Measurements from ENCODE around the gene SLC3A2.

The SLC3A2 gene

DNA sequence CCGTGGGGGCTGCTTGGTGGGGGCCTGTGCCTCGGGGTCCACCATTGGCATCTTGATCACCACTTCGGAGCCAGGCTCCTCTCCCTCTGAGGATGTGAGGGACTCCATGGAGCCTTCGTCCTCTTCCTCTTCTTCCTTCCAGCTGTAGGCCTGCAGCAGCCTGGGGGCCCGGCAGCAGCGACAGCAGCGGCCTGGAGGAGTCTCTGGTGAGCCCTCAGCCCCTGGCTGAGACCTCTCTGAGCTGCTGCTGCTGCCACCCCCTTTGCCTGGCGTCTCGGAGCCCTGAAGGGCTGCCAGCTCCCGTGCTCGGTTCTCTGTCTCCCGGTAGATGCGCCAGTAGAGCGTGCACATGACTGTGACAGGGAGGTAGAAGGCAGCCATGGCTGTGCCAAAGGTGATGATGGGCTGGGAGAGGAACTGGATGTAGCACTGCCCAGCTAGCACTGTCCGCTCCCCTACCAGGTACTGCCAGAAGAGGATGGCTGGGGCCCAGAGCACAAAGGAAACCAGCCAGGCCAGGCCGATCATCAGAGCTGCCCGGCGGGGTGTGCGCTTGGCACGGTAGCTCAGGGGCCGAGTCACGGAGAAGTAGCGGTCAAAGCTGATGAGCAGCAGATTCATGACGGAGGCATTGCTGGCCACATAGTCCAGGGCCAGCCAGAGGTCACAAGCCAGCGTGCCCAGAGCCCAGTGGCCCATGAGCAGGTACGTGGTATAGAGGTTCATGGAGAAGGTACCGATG, 29.6 kb downstream of the SLC3A2 start:
- DNase-seq (ENCODE audit: low spot score): no peak

DNA sequence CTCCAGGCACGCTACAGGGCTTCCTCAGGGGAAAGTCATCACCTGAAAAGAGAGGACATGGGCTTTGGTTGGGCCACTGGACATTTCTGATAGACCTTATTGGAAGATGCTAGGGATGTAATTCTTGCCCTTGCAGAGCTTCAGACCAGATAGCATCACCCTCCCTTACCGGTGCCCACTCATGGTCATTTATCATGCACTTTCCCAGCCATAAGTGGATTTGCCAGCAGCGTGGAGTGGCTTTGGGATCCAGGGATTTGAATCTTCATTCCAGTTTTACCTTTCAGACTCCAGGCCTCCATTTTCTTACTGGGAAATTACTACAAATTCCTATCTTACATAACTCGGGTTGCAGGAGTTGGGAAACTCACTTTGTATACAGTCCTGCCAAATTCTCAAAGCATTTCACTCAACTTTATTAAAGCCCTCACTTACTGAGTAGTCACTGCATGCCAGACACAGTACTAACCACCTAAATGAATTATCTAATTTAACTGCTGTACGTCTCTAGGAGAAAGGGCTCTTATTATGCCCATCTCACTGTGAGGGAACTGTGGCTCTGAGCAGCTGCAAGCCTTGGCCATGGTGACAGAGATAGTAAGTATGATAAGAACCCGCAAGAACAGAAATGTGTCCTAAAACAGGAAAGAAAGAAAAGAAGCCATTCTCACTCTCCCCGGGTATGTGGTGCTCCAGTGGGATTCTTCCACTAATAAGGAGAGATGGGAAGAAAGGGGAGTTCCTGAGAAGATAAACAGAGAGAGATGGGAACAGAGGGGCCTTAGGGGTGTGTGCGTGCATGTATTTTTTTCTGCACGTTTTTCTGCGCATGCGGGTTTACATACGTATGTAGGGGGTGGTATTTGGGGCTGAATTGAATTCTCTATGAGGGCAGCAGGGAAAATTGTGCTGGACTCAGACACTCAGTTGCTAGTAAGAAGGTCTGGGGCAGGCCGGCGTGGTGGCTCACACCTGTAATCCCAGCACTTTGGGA, 30.7 kb downstream of the SLC3A2 start:
- no peak for DNase-seq (ENCODE audit: low spot score)

DNA sequence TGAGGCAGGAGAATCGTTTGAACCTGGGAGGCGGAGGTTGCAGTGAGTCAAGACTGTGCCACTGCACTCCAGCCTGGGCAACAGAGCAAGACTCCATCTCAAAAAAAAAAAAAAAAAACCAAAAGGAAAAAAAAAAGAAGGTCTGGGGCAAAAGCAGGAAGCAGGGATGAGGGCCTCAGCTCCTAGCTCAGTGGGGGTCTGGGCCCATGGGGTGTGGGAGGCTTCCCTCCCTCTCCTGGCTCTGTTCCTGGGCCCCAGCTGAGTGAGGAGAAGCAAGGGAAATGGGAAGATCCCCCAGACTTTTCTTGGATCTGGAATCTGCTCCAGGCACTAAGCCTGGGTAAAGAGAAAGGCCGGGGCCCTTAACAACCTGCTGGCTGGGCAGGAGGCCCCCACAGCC, 31.6 kb downstream of the SLC3A2 start:
- no peak for DNase-seq (ENCODE audit: low spot score)

DNA sequence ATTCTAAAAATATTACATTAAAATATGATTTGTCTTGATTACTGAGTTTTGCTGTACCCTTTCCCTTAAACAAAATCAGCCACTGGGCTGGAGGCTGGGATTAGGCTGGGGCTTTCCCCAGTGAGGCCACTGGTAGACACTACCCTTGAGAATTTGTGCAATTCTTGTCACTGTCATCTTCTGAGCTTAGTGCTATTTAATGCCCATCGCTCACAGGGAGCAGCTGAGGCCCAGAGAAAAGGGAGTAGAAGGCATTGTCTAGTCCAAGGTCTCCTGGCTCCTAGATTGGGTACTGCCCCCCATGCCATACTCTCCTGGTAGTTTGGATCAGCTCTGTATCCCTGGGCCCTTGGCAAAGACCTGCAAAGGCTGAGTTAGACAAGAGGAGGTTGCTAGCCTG, 33.7 kb downstream of the SLC3A2 start:
- no peak for DNase-seq (ENCODE audit: low spot score)

DNA sequence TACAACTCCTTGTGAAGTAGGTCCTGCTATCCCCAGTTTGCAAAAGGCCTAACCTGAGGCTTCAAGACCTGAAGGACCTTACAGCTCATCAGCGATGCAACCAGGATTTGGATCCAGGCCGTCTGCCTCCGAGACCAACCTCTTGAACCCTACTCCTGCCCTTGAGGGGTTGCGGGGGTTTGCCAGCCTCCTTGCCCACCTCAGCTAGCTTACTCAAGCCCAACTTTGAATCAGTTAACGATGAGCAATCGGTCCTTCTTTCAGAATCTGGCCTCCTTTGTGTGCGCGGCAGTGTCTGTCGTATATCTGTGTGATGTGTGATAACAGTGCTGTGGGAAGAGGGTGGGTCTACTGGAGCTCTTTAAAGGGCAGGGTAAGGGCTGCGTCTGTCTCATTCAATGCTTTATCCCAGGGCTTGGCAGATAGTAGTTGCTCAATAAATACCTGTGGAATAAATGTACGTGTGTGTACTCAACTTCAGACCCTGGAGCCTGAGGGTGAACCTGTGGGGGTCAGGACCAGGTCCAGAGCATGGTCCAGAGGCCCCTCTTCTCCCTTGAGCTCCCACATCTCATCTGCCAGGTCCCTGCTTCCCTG, 37.3 kb downstream of the SLC3A2 start:
- DNase-seq (ENCODE audit: low spot score): no peak

DNA sequence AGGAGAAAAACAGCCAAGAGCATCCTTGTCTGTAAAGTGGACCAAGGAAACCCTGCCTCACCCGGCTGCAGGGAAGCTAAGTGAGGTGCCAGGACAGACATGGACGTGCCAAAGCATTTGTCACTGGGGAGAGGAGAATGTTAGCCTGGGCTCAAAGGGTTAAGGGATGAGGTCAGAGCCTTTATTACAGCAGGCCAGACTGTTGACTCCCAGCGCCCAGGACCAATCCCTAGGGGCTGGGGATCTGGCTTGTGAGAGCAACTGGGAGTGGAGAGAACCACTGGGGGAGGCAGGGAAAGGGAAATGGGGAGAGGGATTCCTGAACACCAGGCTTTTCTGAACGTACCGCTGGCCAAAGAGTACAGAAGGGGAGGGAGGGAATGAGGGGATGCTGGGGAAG, 37.8 kb downstream of the SLC3A2 start:
- DNase-seq (ENCODE audit: low spot score): no peak

DNA sequence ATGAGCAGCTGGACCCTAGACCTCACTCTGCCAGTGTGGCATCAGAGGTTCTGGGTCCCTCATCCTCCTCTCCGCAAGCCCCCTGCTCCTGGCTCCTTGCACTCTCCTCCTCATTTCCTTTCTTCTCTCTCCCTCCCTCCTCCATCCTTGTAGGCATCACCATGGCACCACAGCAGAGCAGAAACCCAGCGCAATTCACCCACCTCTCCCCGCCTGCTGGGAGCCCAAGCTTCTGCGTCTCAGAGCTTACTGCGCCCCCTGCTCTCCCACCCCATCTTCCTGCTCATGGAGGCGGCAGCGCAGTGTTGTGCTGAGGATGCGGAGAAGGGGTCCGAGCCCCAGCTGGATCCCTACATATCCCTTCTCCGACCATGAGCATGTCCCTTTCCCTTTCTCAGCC, 38.8 kb downstream of the SLC3A2 start:
- DNase-seq (ENCODE audit: low spot score): no peak

DNA sequence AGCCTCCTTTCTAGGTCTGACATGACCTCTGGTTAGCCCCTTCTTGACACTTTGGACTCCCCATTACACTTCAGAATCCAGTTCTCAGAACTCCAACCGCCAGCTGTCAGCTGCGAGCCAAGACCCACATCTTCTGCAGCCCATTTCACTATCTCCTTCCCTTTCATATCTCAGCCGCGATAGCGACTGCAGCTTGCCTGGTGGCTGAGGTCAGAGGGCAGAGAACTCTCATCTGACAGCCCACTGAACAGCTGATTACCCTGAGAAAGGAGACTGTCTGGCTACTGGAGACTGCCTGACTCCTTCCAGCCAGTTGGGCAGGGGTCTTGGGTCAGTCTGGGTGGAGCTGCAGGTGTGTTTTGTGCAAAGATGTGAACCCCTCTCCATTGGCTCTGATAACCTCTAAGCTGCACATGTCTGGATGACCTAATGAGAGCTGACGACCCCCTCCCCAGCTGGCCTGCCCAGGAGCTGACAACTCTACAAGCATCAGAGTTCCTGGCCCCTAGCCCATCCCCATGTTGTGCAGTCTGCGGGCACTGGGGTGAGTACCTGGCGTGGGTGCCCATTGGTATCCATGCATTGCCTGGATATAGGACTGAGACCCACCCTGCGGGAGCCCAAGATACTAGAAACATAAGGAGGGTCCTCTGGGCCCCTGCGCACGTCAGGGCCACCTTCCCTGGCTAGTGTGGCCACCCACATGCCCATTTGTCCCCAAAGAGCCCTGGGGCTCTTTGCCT, 39.4 kb downstream of the SLC3A2 start:
- no peak for DNase-seq (ENCODE audit: low spot score)

DNA sequence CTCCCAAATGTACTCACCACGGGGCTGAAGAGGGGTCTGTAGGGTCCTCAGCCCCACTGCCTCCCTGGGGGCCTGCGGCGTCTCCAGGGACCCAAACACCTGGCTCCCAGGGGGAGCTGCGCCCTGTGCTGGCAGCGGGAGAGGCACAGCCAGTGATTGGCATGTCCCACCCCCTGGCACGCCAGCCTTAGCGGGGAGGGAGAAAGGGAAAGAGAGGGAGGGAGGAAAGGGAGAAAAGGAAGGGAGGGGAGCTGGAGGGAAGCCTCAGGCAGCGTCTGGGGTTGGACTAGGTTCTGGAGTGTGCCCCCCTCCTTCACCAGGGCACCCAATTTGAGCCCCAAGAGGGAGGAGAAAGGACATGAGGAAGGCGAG, 40.5 kb downstream of the SLC3A2 start, which contains the start of gene CHRM1:
Gene CHRM1, minus strand, starts transcription at position 163 of the 372 bp plus-strand sequence. CDS start 10,263 bp downstream, outside the sequence.
- DNase-seq (ENCODE audit: low spot score): no peak

DNA sequence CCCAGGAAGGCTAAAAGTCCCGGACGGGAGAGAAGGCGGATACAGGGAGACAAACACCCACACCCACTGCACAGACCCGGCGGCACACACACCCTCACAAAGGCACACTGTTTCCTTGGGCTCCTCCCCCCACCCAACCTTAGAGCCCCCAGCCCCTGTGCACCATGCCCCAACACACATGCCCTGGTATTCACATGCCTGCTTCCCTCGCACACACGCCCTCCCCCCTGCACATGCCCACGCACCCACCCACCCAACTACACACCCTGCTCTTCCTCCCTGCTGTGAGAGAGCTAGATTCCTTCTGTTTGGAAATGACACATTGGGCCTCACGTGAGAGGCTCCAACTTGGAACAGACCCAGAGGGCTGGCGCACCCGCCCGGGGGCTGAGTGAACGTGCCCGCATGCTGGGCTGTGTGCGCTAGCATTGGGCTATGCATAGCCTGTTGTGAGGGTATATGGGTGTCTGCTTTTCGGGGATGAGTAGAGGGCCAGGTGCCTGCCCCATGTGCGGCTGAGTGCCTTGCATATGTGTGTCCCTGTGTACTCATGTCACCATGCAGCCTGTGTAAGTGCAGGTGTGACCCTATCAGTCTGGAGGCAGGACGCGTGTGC, 41.0 kb downstream of the SLC3A2 start:
- DNase-seq (ENCODE audit: low spot score): no peak

DNA sequence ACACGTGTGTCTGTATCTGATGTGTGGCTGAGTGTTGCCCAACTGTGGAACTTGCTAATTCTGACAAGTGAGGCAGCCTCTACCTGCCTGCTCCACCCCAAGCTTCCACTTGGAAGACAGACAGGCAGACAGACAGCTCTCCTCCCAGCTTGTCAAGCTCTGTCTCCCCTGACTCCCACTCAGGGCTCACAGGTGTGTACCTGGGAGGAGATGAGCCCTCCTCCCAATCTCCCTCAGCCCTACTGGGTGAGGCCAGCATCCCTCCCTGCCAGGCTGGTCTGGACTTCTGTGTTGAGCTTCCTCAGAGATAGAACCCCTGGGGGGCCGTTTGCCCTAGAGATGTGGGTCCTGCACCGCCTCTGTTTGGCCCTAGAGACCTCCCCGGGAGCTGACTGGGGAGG, 41.5 kb downstream of the SLC3A2 start:
- no peak for DNase-seq (ENCODE audit: low spot score)

DNA sequence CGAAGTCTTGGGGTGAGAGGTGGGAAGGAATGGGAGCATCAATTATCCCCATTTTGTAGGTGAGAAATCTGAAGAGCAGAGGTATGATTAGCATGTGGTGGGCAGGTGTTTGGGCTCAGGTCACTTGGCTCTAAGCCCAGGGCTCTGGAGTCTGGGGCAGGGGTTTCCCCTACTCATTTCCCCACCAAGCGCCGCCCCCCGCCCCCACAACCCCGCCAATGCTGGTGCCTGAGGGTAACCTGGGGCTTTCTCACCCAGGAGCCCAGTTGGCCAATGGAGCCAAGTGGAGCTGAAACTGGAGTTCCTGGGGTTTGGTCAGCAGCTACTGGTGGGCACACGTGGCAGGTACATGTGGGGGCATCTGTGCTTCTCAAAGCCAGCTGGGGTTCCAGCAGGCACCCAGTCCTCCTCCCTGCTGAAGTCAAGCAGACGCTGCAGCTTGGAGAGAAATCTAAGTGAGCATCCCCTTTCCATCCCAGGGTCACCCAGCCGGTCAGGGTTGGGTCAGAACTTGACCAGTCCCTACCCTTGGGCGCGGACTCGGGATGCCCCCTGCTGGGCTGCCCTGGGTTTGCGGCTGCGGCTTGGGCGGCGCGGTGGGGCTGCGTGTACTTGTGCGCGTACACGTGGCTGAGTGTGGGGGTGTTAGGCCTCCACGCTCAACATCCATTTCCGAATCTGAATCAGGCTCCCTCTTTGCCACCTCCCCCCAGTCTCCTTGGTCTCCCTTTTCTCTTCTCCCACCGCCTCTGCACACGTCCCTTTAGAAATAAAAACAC, 42.1 kb downstream of the SLC3A2 start:
- no peak for DNase-seq (ENCODE audit: low spot score)

DNA sequence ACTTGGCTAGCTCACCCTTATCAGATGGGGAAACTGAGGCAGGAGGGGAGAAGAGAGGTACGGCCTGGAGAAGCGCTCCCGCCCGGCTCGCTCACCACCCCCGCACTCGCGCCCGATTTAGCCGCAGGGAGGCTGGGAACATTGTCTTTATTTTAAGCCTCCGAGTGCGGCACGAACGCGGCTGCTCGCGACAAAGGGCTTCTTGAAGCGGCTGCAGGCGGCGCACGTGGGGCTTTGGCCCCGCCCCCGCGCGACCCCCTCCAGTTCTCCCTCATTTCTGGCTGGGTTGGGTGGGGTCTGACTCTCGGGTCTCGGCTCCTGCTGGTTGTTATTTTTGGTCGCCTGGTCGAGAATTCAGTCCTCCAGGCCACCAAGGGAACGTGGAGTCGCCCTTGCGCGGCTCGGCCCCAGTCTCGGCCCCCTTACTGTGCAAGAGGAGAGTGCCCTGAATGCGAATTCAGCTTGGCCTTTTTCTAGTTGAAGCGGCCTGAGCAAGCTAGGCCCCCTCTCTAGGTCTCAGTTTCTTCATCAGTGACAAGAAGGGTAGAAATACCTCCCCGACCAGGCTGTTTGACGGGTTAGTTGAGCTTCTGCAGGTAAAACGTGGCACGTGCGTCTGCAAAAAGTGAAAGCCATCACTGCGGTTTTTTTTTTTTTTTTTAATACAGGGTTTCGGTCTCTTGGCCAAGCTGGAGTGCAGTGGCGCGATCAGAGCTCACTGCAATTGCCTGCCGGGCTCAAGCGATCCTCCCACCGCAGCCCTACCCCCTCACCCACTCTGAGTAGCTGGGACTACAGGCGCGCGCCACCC, 43.1 kb downstream of the SLC3A2 start:
- DNase-seq (ENCODE audit: low spot score): no peak

DNA sequence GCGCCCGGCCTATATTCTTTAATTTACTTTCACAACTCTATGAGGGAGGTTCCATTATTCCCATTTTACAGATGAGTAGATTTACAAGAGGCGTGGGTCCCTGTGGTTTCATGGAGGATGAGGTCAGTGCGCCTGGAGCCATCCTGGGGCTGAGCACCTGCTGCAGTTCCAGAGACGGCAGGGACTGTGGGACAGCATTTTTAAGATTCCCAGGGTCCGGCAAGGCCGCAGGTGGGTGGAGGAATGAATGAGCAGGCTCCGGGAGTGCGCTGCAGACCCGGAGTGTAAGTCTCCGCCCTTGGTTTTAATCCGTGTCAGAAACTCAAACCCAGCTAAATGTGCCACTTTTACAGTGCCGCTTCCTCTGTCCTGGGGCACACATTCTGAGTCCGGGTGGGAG, 44.6 kb downstream of the SLC3A2 start:
- DNase-seq (ENCODE audit: low spot score): no peak

DNA sequence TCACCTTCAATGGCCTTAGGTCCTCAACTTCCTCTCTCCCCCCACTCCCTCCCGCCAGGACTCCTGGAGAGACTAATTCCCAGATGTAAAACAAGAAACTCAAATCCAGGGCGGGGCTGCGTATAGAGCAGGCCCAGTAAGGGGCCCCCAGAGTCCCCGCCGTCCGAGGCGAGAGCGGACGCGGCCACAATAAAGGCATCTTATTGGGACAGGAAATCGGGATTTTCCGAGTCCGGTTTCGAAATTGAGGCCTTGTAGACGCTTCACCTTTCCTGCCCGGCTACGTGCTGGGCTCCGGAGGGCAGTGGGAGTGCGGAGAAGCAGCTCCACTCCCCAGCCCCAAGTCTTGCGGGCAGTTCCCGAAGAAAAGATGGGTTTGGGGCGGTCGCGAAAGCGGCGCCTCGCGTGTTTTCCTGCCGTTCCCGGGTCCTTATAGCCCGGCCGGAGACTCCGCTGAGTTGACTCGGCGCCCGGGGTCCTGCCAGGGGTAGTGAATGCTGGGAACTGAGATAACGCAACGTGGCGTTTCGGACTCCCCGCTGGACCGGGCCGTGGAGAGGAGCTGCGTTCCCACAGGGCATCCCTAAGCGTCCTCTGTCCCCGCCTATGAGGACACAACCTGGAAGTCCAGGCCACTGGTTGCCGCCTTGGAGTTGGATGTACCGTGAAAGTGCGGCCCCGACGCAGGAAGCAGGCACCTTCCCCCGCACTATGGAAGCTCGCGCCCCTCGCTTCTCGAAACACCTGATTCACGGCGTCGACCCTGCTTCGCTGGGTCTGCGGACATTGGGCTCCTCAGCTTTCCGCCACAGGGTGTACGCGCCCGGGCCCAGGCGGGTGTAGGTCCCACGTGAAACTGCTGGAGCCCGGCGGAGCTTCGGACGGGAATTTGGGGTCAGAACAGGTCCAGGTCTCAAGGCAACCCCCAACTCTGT, 45.3 kb downstream of the SLC3A2 start:
- DNase-seq (ENCODE audit: low spot score): no peak

DNA sequence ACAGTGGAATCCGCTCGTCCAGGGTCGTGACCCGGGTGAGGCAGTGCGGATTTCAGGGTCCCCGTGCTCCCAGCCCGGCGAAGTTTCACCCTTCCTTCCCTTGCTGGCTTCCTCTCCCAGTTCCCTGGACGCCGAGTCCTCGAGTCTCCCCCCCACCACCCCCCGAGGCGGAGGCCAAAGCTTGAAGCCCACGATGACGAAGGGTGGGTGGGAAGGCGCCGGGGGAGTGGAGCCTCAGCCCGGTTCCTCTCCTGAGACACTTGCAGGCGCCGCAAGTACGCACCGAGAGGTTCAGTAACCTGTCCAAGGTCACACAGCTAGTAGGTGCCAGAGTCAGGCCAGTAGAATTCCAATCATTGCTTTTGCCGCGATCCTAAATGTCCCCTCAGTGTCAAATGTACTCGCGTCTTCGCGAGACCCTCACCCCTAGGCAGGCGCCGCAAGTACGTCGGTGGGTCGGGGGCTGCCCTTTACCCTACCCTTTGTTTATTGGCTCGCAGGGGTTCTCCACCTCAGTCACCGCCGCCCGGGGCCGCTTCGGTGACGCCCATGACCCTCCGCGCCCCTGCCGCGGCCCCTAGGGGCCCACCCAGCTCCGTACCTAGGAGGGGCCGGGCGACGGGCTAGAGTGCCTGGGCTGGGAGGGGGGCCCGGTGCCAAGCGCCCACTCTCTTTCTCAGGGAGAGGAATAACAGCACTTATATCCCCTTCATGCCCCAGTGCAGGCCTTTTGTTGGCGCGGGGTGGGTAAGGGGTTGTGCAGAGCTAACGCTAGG, 46.2 kb downstream of the SLC3A2 start:
- DNase-seq (ENCODE audit: low spot score): no peak

DNA sequence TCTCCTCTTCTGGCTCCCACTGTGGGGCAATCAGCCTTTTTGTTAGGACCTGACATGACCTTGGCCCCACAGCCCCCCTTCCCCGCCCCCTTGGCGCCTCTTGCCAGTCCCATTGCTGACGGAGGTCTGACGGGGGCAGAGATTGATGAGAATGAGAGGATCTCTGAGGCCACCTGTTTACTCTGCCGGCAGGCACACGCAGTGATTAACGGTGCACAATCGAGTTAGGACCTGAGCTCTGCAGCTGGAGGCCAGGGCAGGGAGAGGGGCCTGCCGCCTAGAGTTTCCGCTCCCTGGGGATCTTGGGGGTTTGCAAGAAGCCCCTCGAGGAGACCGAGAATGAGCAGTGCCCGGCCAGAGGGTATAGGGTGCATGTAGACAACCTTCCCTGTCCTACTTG, 47.3 kb downstream of the SLC3A2 start:
- no peak for DNase-seq (ENCODE audit: low spot score)

DNA sequence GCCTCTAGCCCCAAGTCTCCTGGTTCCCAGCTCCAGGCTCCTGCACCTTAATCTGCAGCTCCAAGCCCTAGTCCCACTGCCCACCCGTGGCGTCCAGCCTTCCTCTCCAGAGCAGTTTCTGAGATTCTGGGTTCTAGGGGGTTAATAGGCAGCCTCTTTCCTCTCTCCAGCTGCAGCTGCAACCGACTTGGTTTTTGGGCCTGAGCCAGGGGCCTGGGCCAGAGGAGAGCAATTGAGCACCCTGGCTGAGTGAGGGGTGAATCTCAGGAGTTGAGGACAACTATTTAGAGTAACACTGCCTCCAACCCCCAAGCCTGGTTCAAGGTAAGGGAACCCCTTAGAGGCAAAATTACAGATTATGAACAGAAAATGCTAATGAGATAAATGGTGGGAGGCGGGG, 49.5 kb downstream of the SLC3A2 start:
- no peak for DNase-seq (ENCODE audit: low spot score)

Data from CD4-positive, alpha-beta T cell treated with Interleukin-6 at 100 ng/mL for 8 hours (primary cell).